A549 (cell line): ENCODE results near the gene PANX2. TPM values are rescaled to one million over a fixed set of nuclear protein-coding genes. Genes with fewer than 3 reads are reported as not detected.

Experiments
- ATAC-seq, 2 experiments: fragments of 200-7000 bp in 1 of 2; fragments of >200 bp in 1 of 2; cut with Nextera tagmentation in 1 of 2; cut with Tn5 transposase in 1 of 2; 3 replicates each; pipeline versions ENCODE4 v1.8.0 to v1.9.1; 2018 to 2020; ENCODE audit warnings: mild to moderate bottlenecking in 1 of 2, moderate library complexity in 1 of 2
- CTCF ChIA-PET: fragments of 300-600 bp; sonication (Branson Sonifier 250); formaldehyde crosslinking; extraction: SDS; loops from one replicate; lab custom pipeline; 2021; ENCODE audit warnings: antibody characterized with exemption, inconsistent platforms; lab: Yijun Ruan, JAX
- POLR2A ChIA-PET: fragments of 350-600 bp; formaldehyde crosslinking; extraction: SDS; loops from one replicate; lab custom pipeline; 2021; ENCODE audit warnings: antibody characterized with exemption, inconsistent platforms; lab: Yijun Ruan, JAX
- DNase-seq, 2 experiments: peaks; one replicate each; pipeline versions ENCODE4 v3.0.0 to v3.0.0-alpha.2; 2011 to 2016; ENCODE audit warnings: low read depth in 1 of 2, low spot score in 1 of 2
- FAIRE-seq: peaks from 2 replicates; lab custom pipeline; 2011; peaks lifted over from hg19 to GRCh38; lab: Jason Lieb, UNC
- H3K27ac ChIP-seq, 2 experiments: fragments of >200 bp; sonication (Bioruptor Twin); formaldehyde crosslinking; 3 replicates each; pipeline ENCODE4 v1.5.1; 2016 to 2017
- H3K4me1 ChIP-seq: fragments of >200 bp; sonication (Bioruptor Twin); formaldehyde crosslinking; 3 replicates; pipeline ENCODE4 v1.6.1; 2016
- H3K4me2 ChIP-seq: fragments of >200 bp; sonication (Bioruptor Twin); formaldehyde crosslinking; 3 replicates; pipeline ENCODE4 v1.6.1; 2016
- H3K4me3 ChIP-seq: fragments of >200 bp; sonication (Bioruptor Twin); formaldehyde crosslinking; 3 replicates; pipeline ENCODE4 v1.5.1; 2016
- H3K9me3 ChIP-seq: fragments of >200 bp; sonication (Bioruptor Twin); formaldehyde crosslinking; 3 replicates; pipeline ENCODE4 v1.6.1; 2016
- ATOH8 ChIP-seq: fragments of 250-450 bp; sonication (Bioruptor Pico); IDR thresholded peaks from 2 replicates; pipeline ENCODE4 v1.5.0; 2020; ENCODE audit warnings: low read depth, mild to moderate bottlenecking, moderate library complexity
- BCL3 ChIP-seq: fragments of >200 bp; sonication (Bioruptor Twin); formaldehyde crosslinking; IDR thresholded peaks from 3 replicates; pipeline ENCODE4 v1.6.1; 2016
- BHLHE40 ChIP-seq: IDR thresholded peaks from 2 replicates; pipeline ENCODE4 v1.6.1; 2012; ENCODE audit warnings: low read depth, low read length, inconsistent platforms
- CBX8 ChIP-seq: fragments of 200-600 bp; sonication (generic); IDR thresholded peaks from 2 replicates; pipeline ENCODE4 v1.6.1; 2016
- CEBPB ChIP-seq, 2 experiments: fragments of >200 bp in 1 of 2; sonication (Bioruptor Twin) in 1 of 2; formaldehyde crosslinking in 1 of 2; IDR thresholded peaks; 2 replicates each; pipeline ENCODE4 v1.6.1; 2012 to 2016
- CHD2 ChIP-seq: fragments of 150-350 bp; IDR thresholded peaks from 2 replicates; pipeline ENCODE4 v1.6.1; 2014; ENCODE audit warnings: low read length; ENCODE audit not compliant: partially characterized antibody
- CHD4 ChIP-seq: fragments of 200-600 bp; sonication (generic); IDR thresholded peaks from 2 replicates; pipeline ENCODE4 v1.6.1; 2016; ENCODE audit warnings: antibody characterized with exemption, mild to moderate bottlenecking, borderline replicate concordance
- CTCF ChIP-seq: fragments of >200 bp; sonication (Bioruptor Twin); formaldehyde crosslinking; IDR thresholded peaks from 3 replicates; pipeline ENCODE4 v1.5.1; 2016
- EHF ChIP-seq: fragments of 250-450 bp; sonication (Bioruptor Pico); IDR thresholded peaks from 2 replicates; pipeline ENCODE4 v1.5.0; 2020; ENCODE audit warnings: mild to moderate bottlenecking
- EP300 ChIP-seq, 2 experiments: fragments of >200 bp; sonication (Bioruptor Twin); formaldehyde crosslinking; IDR thresholded peaks; 2 replicates in 1 of 2; 3 replicates in 1 of 2; pipeline ENCODE4 v1.6.1; 2016 to 2017
- ESRRA ChIP-seq: fragments of 150-350 bp; IDR thresholded peaks from 2 replicates; pipeline ENCODE4 v1.6.1; 2014; ENCODE audit warnings: mild to moderate bottlenecking, low read length, borderline replicate concordance
- FOSB ChIP-seq: fragments of 250-450 bp; sonication (Bioruptor Pico); IDR thresholded peaks from 2 replicates; pipeline ENCODE4 v1.5.0; 2020; ENCODE audit warnings: mild to moderate bottlenecking, moderate library complexity
- GATA3 ChIP-seq: IDR thresholded peaks from 2 replicates; pipeline ENCODE4 v1.6.1; 2012; ENCODE audit warnings: borderline replicate concordance
- HES2 ChIP-seq: fragments of >200 bp; sonication (Bioruptor Twin); formaldehyde crosslinking; IDR thresholded peaks from 2 replicates; pipeline ENCODE4 v1.6.1; 2016
- HOXB5 ChIP-seq: fragments of 250-450 bp; sonication (Bioruptor Pico); IDR thresholded peaks from 2 replicates; pipeline ENCODE4 v1.5.0; 2020; ENCODE audit warnings: mild to moderate bottlenecking, moderate library complexity
- JUNB ChIP-seq: fragments of >200 bp; sonication (Bioruptor Twin); formaldehyde crosslinking; IDR thresholded peaks from 2 replicates; pipeline ENCODE4 v1.6.1; 2016
- KDM1A ChIP-seq: fragments of 200-600 bp; sonication (generic); IDR thresholded peaks from 2 replicates; pipeline ENCODE4 v1.6.1; 2016; ENCODE audit warnings: low read depth, mild to moderate bottlenecking
- KDM5A ChIP-seq: fragments of 200-600 bp; sonication (generic); IDR thresholded peaks from 2 replicates; pipeline ENCODE4 v1.6.1; 2016; ENCODE audit warnings: antibody characterized with exemption, mild to moderate bottlenecking
- MAFK ChIP-seq: fragments of 450-650 bp; IDR thresholded peaks from 2 replicates; pipeline ENCODE4 v1.6.1; 2014; ENCODE audit not compliant: partially characterized antibody
- MAX ChIP-seq: IDR thresholded peaks from 2 replicates; pipeline ENCODE4 v1.6.1; 2012
- NFE2L2 ChIP-seq: fragments of 150-350 bp; conservative IDR thresholded peaks from 2 replicates; pipeline ENCODE4 v1.6.1; 2014; ENCODE audit warnings: low read length
- PBX3 ChIP-seq: IDR thresholded peaks from 2 replicates; pipeline ENCODE4 v1.6.1; 2012
- POLR2A ChIP-seq: IDR thresholded peaks from 2 replicates; pipeline ENCODE4 v1.6.1; 2012; ENCODE audit warnings: mild to moderate bottlenecking, low read length
- REST ChIP-seq: fragments of 200-600 bp; sonication (generic); IDR thresholded peaks from 2 replicates; pipeline ENCODE4 v1.6.1; 2016; ENCODE audit warnings: antibody characterized with exemption, mild to moderate bottlenecking, moderate library complexity
- RFX5 ChIP-seq: fragments of 450-650 bp; IDR thresholded peaks from 2 replicates; pipeline ENCODE4 v1.7.1; 2014; ENCODE audit warnings: antibody characterized with exemption, mild to moderate bottlenecking, moderate library complexity
- USF2 ChIP-seq: fragments of 450-650 bp; IDR thresholded peaks from 2 replicates; pipeline ENCODE4 v1.6.1; 2014; ENCODE audit warnings: antibody characterized with exemption
- ZC3H11A ChIP-seq: fragments of 450-650 bp; IDR thresholded peaks from 2 replicates; pipeline ENCODE4 v1.6.1; 2014; ENCODE audit warnings: antibody characterized with exemption, mild to moderate bottlenecking
- ZFP36 ChIP-seq: fragments of 450-650 bp; IDR thresholded peaks from 2 replicates; pipeline ENCODE4 v1.6.1; 2014; ENCODE audit warnings: borderline replicate concordance; ENCODE audit not compliant: partially characterized antibody
- ZNF302 ChIP-seq: fragments of 250-450 bp; sonication (Bioruptor Pico); IDR thresholded peaks from 2 replicates; pipeline ENCODE4 v1.9.0; 2021; ENCODE audit warnings: inconsistent platforms, mild to moderate bottlenecking, moderate library complexity
- WGBS: methylation state at CpG from one replicate; pipeline ENCODE4 v1.1.6; 2017; ENCODE audit errors: missing lambda C conversion rate; 5-methylcytosine and 5-hydroxymethylcytosine counted together
- polyA plus RNA-seq, 4 experiments: library from polyadenylated mRNA; depleted of rRNA in 3 of 4; stranded (reverse); fragments of >200 nt; fragmentation: RNase III in 1 of 4; extraction: RNeasy Plus Mini Kit Qiagen cat#74134 plus additional on column Dnase treatment in 1 of 4; gene quantifications; 2 replicates in 3 of 4; 3 replicates in 1 of 4; pipeline ENCODE4 v1.2.3, GENCODE V29; 2011 to 2017

PANX2 gene
- polyA plus RNA-seq, 2 of the 4 experiments (the other 2 are of a cell fraction): 1.6 to 4.4 TPM

GRCh38 chr22:50131894-50132293, 38.6 kb upstream of the PANX2 start:
- DNase-seq: no peak
- H3K4me1 ChIP-seq: no peaks in the 10 kb centered on the region
- H3K9me3 ChIP-seq: no peaks in the 10 kb centered on the region
- no peak overlapping the region for H3K27ac ChIP-seq
- no peak for FAIRE-seq
- H3K4me3 ChIP-seq: no peak overlapping the region
- POLR2A ChIA-PET: no interaction called here
- 17% methylated on average over 4 of the region's 4 CpGs for WGBS
- H3K4me2 ChIP-seq: no peak overlapping the region
- ATAC-seq: no peak
- CTCF ChIA-PET: no interaction called here
- no peak for TF ChIP-seq USF2
- TF ChIP-seq NFE2L2: no peak
- TF ChIP-seq MAFK: no peak
- TF ChIP-seq ZFP36: no peak
- no peak for TF ChIP-seq RFX5
- no peak for TF ChIP-seq CHD2
- no peak for TF ChIP-seq CBX8
- TF ChIP-seq REST: no peak
- no peak for TF ChIP-seq KDM1A
- TF ChIP-seq BCL3: no peak

- DNase-seq (no peak), ATAC-seq (no peak), FAIRE-seq (no peak)
- no peak overlapping the region for H3K4me2 ChIP-seq
- ChIA-PET POLR2A (no interaction called here), CTCF (interaction anchor here (4.0 kb wide), 1 partner anchor 14 kb away, joined by 14 read pairs; no protein-coding TSS in a partner anchor)
- no peak overlapping the region for H3K4me3 ChIP-seq
- 35% methylated on average over 9 of the region's 10 CpGs for WGBS
- H3K9me3 ChIP-seq: no peaks in the 10 kb centered on the region
- no peak for TF ChIP-seq JUNB
- TF ChIP-seq CTCF: no peak
- no peak for TF ChIP-seq PBX3
- TF ChIP-seq FOSB: no peak
- TF ChIP-seq ZNF302 (CRISPR knock-in tag): no peak
- no peak for TF ChIP-seq HOXB5 (CRISPR knock-in tag)
- no peak for TF ChIP-seq CEBPB (IDR thresholded peaks at IDR 0.05)
- no peak for TF ChIP-seq HES2
- no peak for TF ChIP-seq MAX
- no peak for TF ChIP-seq POLR2A
- no peak for TF ChIP-seq ATOH8 (CRISPR knock-in tag)
- TF ChIP-seq EP300 (IDR thresholded peaks at IDR 0.05): no peak
- no peak for TF ChIP-seq BHLHE40
- TF ChIP-seq ZC3H11A: no peak
- TF ChIP-seq CHD4: no peak
- no peak for TF ChIP-seq EHF (CRISPR knock-in tag)
- no peak for TF ChIP-seq KDM5A
- no peak for TF ChIP-seq ZFP36
- no peak for TF ChIP-seq GATA3
- no peak for TF ChIP-seq ESRRA
- no peak overlapping the region for H3K27ac ChIP-seq
- H3K4me1 ChIP-seq: no peaks in the 10 kb centered on the region
These were observed 36.0 kb upstream of the PANX2 start for GRCh38 chr22:50134481-50134880.
